ENCODE measurements around the gene ZNF264.

The ZNF264 gene

GRCh38 chr19:57202160-57202559 lies 10.9 kb downstream of the ZNF264 start:
- Histone ChIP-seq H3K36me3 (ENCODE audit: insufficient read depth, low read length) (peaks cover 57% of the 10 kb centered on the region), H3K4me3 (ENCODE audit: low read length) (no peak overlapping the region), H3K9ac (ENCODE audit: low read depth, low read length) (no peak overlapping the region), H3K4me2 (ENCODE audit: low read length) (no peak overlapping the region), H3K27me3 (ENCODE audit: control insufficient read depth, insufficient read depth, low read length) (no peaks in the 10 kb centered on the region), H3K9me3 (replicated peaks; ENCODE audit: low read length) (peaks cover 7% of the 10 kb centered on the region), H3K4me1 (ENCODE audit: control insufficient read depth, insufficient read depth, low read length) (no peaks in the 10 kb centered on the region)

- H3K27me3 ChIP-seq (ENCODE audit: control insufficient read depth, insufficient read depth, low read length): no peaks in the 10 kb centered on the region
- H3K9ac ChIP-seq (ENCODE audit: low read depth, low read length): no peak overlapping the region
- no peak overlapping the region for H3K4me2 ChIP-seq (ENCODE audit: low read length)
- H3K36me3 ChIP-seq (ENCODE audit: insufficient read depth, low read length): peaks cover 65% of the 10 kb centered on the region
- H3K4me1 ChIP-seq (ENCODE audit: control insufficient read depth, insufficient read depth, low read length): no peaks in the 10 kb centered on the region
- peaks cover 7% of the 10 kb centered on the region for H3K9me3 ChIP-seq (replicated peaks; ENCODE audit: low read length)
- H3K4me3 ChIP-seq (ENCODE audit: low read length): no peak overlapping the region
Observed at GRCh38 chr19:57210381-57210780, 19.1 kb downstream of the ZNF264 start.

GRCh38 chr19:57212109-57212508 lies 20.8 kb downstream of the ZNF264 start:
- Histone ChIP-seq H3K4me2 (ENCODE audit: low read length) (no peak overlapping the region), H3K36me3 (ENCODE audit: insufficient read depth, low read length) (peaks cover 58% of the 10 kb centered on the region), H3K9ac (ENCODE audit: low read depth, low read length) (no peak overlapping the region), H3K27me3 (ENCODE audit: control insufficient read depth, insufficient read depth, low read length) (no peaks in the 10 kb centered on the region), H3K9me3 (replicated peaks; ENCODE audit: low read length) (no peaks in the 10 kb centered on the region), H3K4me1 (ENCODE audit: control insufficient read depth, insufficient read depth, low read length) (no peaks in the 10 kb centered on the region), H3K4me3 (ENCODE audit: low read length) (no peak overlapping the region)

- no peaks in the 10 kb centered on the region for H3K9me3 ChIP-seq (replicated peaks; ENCODE audit: low read length)
- no peaks in the 10 kb centered on the region for H3K4me1 ChIP-seq (ENCODE audit: control insufficient read depth, insufficient read depth, low read length)
- no peak overlapping the region for H3K4me2 ChIP-seq (ENCODE audit: low read length)
- no peaks in the 10 kb centered on the region for H3K36me3 ChIP-seq (ENCODE audit: insufficient read depth, low read length)
- H3K4me3 ChIP-seq (ENCODE audit: low read length): no peak overlapping the region
- H3K9ac ChIP-seq (ENCODE audit: low read depth, low read length): no peak overlapping the region
- H3K27me3 ChIP-seq (ENCODE audit: control insufficient read depth, insufficient read depth, low read length): no peaks in the 10 kb centered on the region
Observed at GRCh38 chr19:57227502-57227901, 36.2 kb downstream of the ZNF264 start.

GRCh38 chr19:57231686-57232085 lies 40.4 kb downstream of the ZNF264 start:
- Histone ChIP-seq H3K9ac (ENCODE audit: low read depth, low read length) (no peak overlapping the region), H3K4me1 (ENCODE audit: control insufficient read depth, insufficient read depth, low read length) (no peaks in the 10 kb centered on the region), H3K36me3 (ENCODE audit: insufficient read depth, low read length) (no peaks in the 10 kb centered on the region), H3K9me3 (replicated peaks; ENCODE audit: low read length) (no peaks in the 10 kb centered on the region), H3K27me3 (ENCODE audit: control insufficient read depth, insufficient read depth, low read length) (no peaks in the 10 kb centered on the region), H3K4me3 (ENCODE audit: low read length) (no peak overlapping the region), H3K4me2 (ENCODE audit: low read length) (no peak overlapping the region)

GRCh38 chr19:57233207-57233606 lies 41.9 kb downstream of the ZNF264 start:
- no peaks in the 10 kb centered on the region for H3K4me1 ChIP-seq (ENCODE audit: control insufficient read depth, insufficient read depth, low read length)
- no peaks in the 10 kb centered on the region for H3K9me3 ChIP-seq (replicated peaks; ENCODE audit: low read length)
- H3K27me3 ChIP-seq (ENCODE audit: control insufficient read depth, insufficient read depth, low read length): no peaks in the 10 kb centered on the region
- no peak overlapping the region for H3K9ac ChIP-seq (ENCODE audit: low read depth, low read length)
- H3K4me3 ChIP-seq (ENCODE audit: low read length): no peak overlapping the region
- no peaks in the 10 kb centered on the region for H3K36me3 ChIP-seq (ENCODE audit: insufficient read depth, low read length)
- H3K4me2 ChIP-seq (ENCODE audit: low read length): no peak overlapping the region

GRCh38 chr19:57239982-57240310 lies 48.6 kb downstream of the ZNF264 start:
- H3K36me3 ChIP-seq (ENCODE audit: insufficient read depth, low read length): peaks cover 14% of the 10 kb centered on the region
- H3K4me1 ChIP-seq (ENCODE audit: control insufficient read depth, insufficient read depth, low read length): peaks cover 9% of the 10 kb centered on the region
- H3K4me3 ChIP-seq (ENCODE audit: low read length): peak overlapping the region; percentile 93
- H3K9ac ChIP-seq (ENCODE audit: low read depth, low read length): peak overlapping the region; percentile 98
- peak overlapping the region; percentile 97 for H3K4me2 ChIP-seq (ENCODE audit: low read length)
- H3K27me3 ChIP-seq (ENCODE audit: control insufficient read depth, insufficient read depth, low read length): no peaks in the 10 kb centered on the region
- H3K9me3 ChIP-seq (replicated peaks; ENCODE audit: low read length): no peaks in the 10 kb centered on the region

- peak within 1 kb of the TSS; percentile 93 for H3K4me3 ChIP-seq (ENCODE audit: low read length)
- H3K36me3 ChIP-seq (ENCODE audit: insufficient read depth, low read length): peaks cover 17% of the 10 kb centered on the region
- H3K4me1 ChIP-seq (ENCODE audit: control insufficient read depth, insufficient read depth, low read length): peaks cover 9% of the 10 kb centered on the region
- H3K27me3 ChIP-seq (ENCODE audit: control insufficient read depth, insufficient read depth, low read length): no peaks in the 10 kb centered on the region
- H3K4me2 ChIP-seq (ENCODE audit: low read length): peak within 1 kb of the TSS; percentile 97
- H3K9ac ChIP-seq (ENCODE audit: low read depth, low read length): peak within 1 kb of the TSS; percentile 98
- H3K9me3 ChIP-seq (replicated peaks; ENCODE audit: low read length): no peaks in the 10 kb centered on the region
Observed at GRCh38 chr19:57240311-57241090, 49.2 kb downstream of the ZNF264 start, which contains the start of gene ZNF805. ZNF805 (plus strand) TSS chr19:57240632; CDS start chr19:57240892, 260 bp downstream.

GRCh38 chr19:57241176-57241575 lies 49.9 kb downstream of the ZNF264 start:
- H3K9ac ChIP-seq (ENCODE audit: low read depth, low read length): peak overlapping the region; percentile 98
- no peaks in the 10 kb centered on the region for H3K9me3 ChIP-seq (replicated peaks; ENCODE audit: low read length)
- peaks cover 18% of the 10 kb centered on the region for H3K36me3 ChIP-seq (ENCODE audit: insufficient read depth, low read length)
- peak overlapping the region; percentile 97 for H3K4me2 ChIP-seq (ENCODE audit: low read length)
- no peaks in the 10 kb centered on the region for H3K27me3 ChIP-seq (ENCODE audit: control insufficient read depth, insufficient read depth, low read length)
- H3K4me1 ChIP-seq (ENCODE audit: control insufficient read depth, insufficient read depth, low read length): peaks cover 9% of the 10 kb centered on the region
- H3K4me3 ChIP-seq (ENCODE audit: low read length): peak overlapping the region; percentile 93

GRCh38 chr19:57242821-57243220 lies 51.5 kb downstream of the ZNF264 start:
- peaks cover 9% of the 10 kb centered on the region for H3K4me1 ChIP-seq (ENCODE audit: control insufficient read depth, insufficient read depth, low read length)
- H3K36me3 ChIP-seq (ENCODE audit: insufficient read depth, low read length): peaks cover 30% of the 10 kb centered on the region
- no peak overlapping the region for H3K4me3 ChIP-seq (ENCODE audit: low read length)
- no peaks in the 10 kb centered on the region for H3K9me3 ChIP-seq (replicated peaks; ENCODE audit: low read length)
- no peaks in the 10 kb centered on the region for H3K27me3 ChIP-seq (ENCODE audit: control insufficient read depth, insufficient read depth, low read length)
- no peak overlapping the region for H3K9ac ChIP-seq (ENCODE audit: low read depth, low read length)
- peak overlapping the region; percentile 97 for H3K4me2 ChIP-seq (ENCODE audit: low read length)

- peaks cover 40% of the 10 kb centered on the region for H3K36me3 ChIP-seq (ENCODE audit: insufficient read depth, low read length)
Observed at GRCh38 chr19:57244513-57244912, 53.2 kb downstream of the ZNF264 start.

GRCh38 chr19:57245066-57245465 lies 53.8 kb downstream of the ZNF264 start:
- Histone ChIP-seq H3K4me1 (ENCODE audit: control insufficient read depth, insufficient read depth, low read length) (peaks cover 19% of the 10 kb centered on the region), H3K4me2 (ENCODE audit: low read length) (no peak overlapping the region), H3K36me3 (ENCODE audit: insufficient read depth, low read length) (peaks cover 40% of the 10 kb centered on the region), H3K27me3 (ENCODE audit: control insufficient read depth, insufficient read depth, low read length) (no peaks in the 10 kb centered on the region), H3K4me3 (ENCODE audit: low read length) (no peak overlapping the region), H3K9me3 (replicated peaks; ENCODE audit: low read length) (no peaks in the 10 kb centered on the region), H3K9ac (ENCODE audit: low read depth, low read length) (no peak overlapping the region)

More at GRCh38 chr19:57244513-57244912, 53.2 kb downstream of the ZNF264 start:
- Histone ChIP-seq H3K9me3 (replicated peaks; ENCODE audit: low read length) (no peaks in the 10 kb centered on the region), H3K27me3 (ENCODE audit: control insufficient read depth, insufficient read depth, low read length) (no peaks in the 10 kb centered on the region), H3K4me3 (ENCODE audit: low read length) (no peak overlapping the region), H3K4me1 (ENCODE audit: control insufficient read depth, insufficient read depth, low read length) (peaks cover 19% of the 10 kb centered on the region), H3K9ac (ENCODE audit: low read depth, low read length) (no peak overlapping the region), H3K4me2 (ENCODE audit: low read length) (no peak overlapping the region)

Measured in skeletal muscle satellite cell (primary cell).